WTC11 (cell line): Measurements from ENCODE around the gene GSX1. TPM values are rescaled to one million over a fixed set of nuclear protein-coding genes. Genes with fewer than 3 reads are reported as not detected.

Experiments used
- ATAC-seq: fragments of 200-7000 bp; cut with Tn5 transposase; 2 replicates; pipeline ENCODE4 v1.10.0; 2021; ENCODE audit warnings: mild to moderate bottlenecking, moderate library complexity
- CTCF ChIA-PET: fragments of 300-600 bp; sonication (Branson Sonifier 250); formaldehyde crosslinking; loops from one replicate; lab custom pipeline; 2021; ENCODE audit warnings: antibody characterized with exemption; lab: Charles Lee
- POLR2A ChIA-PET: fragments of 350-600 bp; sonication (Branson Sonifier 250); formaldehyde crosslinking; loops from one replicate; lab custom pipeline; 2021; ENCODE audit warnings: antibody characterized with exemption; lab: Charles Lee
- DNase-seq: peaks from one replicate; pipeline ENCODE4 v3.0.0; 2021; ENCODE audit warnings: low spot score
- H3K27ac Mint-ChIP-seq: 2 replicates; pipeline ENCODE4 v1.8.0; 2021; ENCODE audit warnings: mixed read lengths
- H3K27me3 Mint-ChIP-seq: 2 replicates; pipeline ENCODE4 v1.8.0; 2021; ENCODE audit warnings: low read depth, mild to moderate bottlenecking, moderate library complexity, mixed read lengths
- H3K36me3 Mint-ChIP-seq: 2 replicates; pipeline ENCODE4 v1.8.0; 2021; ENCODE audit warnings: mixed read lengths
- H3K4me1 Mint-ChIP-seq: 2 replicates; pipeline ENCODE4 v1.8.0; 2022; ENCODE audit warnings: mixed read lengths
- H3K4me3 Mint-ChIP-seq: 2 replicates; pipeline ENCODE4 v1.8.0; 2021; ENCODE audit warnings: mild to moderate bottlenecking, moderate library complexity, mixed read lengths
- H3K9me3 Mint-ChIP-seq: 2 replicates; pipeline ENCODE4 v1.8.0; 2021; ENCODE audit warnings: mixed read lengths
- ARID4B ChIP-seq: sonication (generic); formaldehyde crosslinking; IDR thresholded peaks from 2 replicates; pipeline ENCODE4 v1.8.0; 2023; ENCODE audit warnings: missing genetic modification reagents, mild to moderate bottlenecking, borderline replicate concordance
- ATF3 ChIP-seq: sonication (generic); formaldehyde crosslinking; conservative IDR thresholded peaks from 2 replicates; pipeline ENCODE4 v1.8.1; 2022; ENCODE audit warnings: mild to moderate bottlenecking, missing genetic modification reagents
- CDX4 ChIP-seq: fragments of 250-450 bp; sonication (Bioruptor Pico); IDR thresholded peaks from 2 replicates; pipeline ENCODE4 v1.9.0; 2021; ENCODE audit warnings: moderate library complexity, mild to moderate bottlenecking, inconsistent platforms, borderline replicate concordance
- E2F4 ChIP-seq: sonication (generic); formaldehyde crosslinking; IDR thresholded peaks from 2 replicates; pipeline ENCODE4 v1.8.1; 2022; ENCODE audit warnings: low read depth, mild to moderate bottlenecking, moderate library complexity, missing genetic modification reagents, borderline replicate concordance
- ETV6 ChIP-seq: sonication (generic); formaldehyde crosslinking; IDR thresholded peaks from 2 replicates; pipeline ENCODE4 v1.8.1; 2022; ENCODE audit warnings: mild to moderate bottlenecking, missing genetic modification reagents
- FOXP1 ChIP-seq: sonication (generic); formaldehyde crosslinking; IDR thresholded peaks from 2 replicates; pipeline ENCODE4 v1.8.0; 2022; ENCODE audit warnings: missing genetic modification reagents, mild to moderate bottlenecking, moderate library complexity, borderline replicate concordance
- GRHL2 ChIP-seq: fragments of 250-450 bp; sonication (Bioruptor Pico); IDR thresholded peaks from 2 replicates; pipeline ENCODE4 v1.8.0; 2022; ENCODE audit warnings: mild to moderate bottlenecking, moderate library complexity; ENCODE audit not compliant: insufficient replicate concordance, severe bottlenecking
- GTF2I ChIP-seq: fragments of 250-450 bp; sonication (Bioruptor Pico); conservative IDR thresholded peaks from 2 replicates; pipeline ENCODE4 v1.4.0; 2021; ENCODE audit warnings: mild to moderate bottlenecking
- MLX ChIP-seq: sonication (generic); formaldehyde crosslinking; IDR thresholded peaks from 2 replicates; pipeline ENCODE4 v1.8.1; 2023; ENCODE audit warnings: mild to moderate bottlenecking, missing genetic modification reagents, moderate library complexity
- OVOL2 ChIP-seq: fragments of 250-450 bp; sonication (Bioruptor Pico); IDR thresholded peaks from 2 replicates; pipeline ENCODE4 v1.9.0; 2021; ENCODE audit warnings: mild to moderate bottlenecking, borderline replicate concordance
- USF1 ChIP-seq: sonication (generic); formaldehyde crosslinking; IDR thresholded peaks from 2 replicates; pipeline ENCODE4 v1.8.0; 2022; ENCODE audit warnings: mild to moderate bottlenecking, missing genetic modification reagents
- ZMAT4 ChIP-seq: fragments of 250-450 bp; sonication (Bioruptor Pico); IDR thresholded peaks from 2 replicates; pipeline ENCODE4 v1.9.0; 2021; ENCODE audit warnings: mild to moderate bottlenecking
- ZNF138 ChIP-seq: sonication (generic); formaldehyde crosslinking; conservative IDR thresholded peaks from 2 replicates; pipeline ENCODE4 v1.8.1; 2022; ENCODE audit warnings: mild to moderate bottlenecking, moderate library complexity, missing genetic modification reagents
- ZNF219 ChIP-seq: sonication (generic); formaldehyde crosslinking; IDR thresholded peaks from 2 replicates; pipeline ENCODE4 v1.8.0; 2023; ENCODE audit warnings: missing genetic modification reagents, mild to moderate bottlenecking, borderline replicate concordance
- ZNF232 ChIP-seq: sonication (generic); formaldehyde crosslinking; IDR thresholded peaks from 2 replicates; pipeline ENCODE4 v1.8.0; 2022; ENCODE audit warnings: mild to moderate bottlenecking, missing genetic modification reagents
- ZNF317 ChIP-seq: sonication (generic); formaldehyde crosslinking; IDR thresholded peaks from 2 replicates; pipeline ENCODE4 v1.8.1; 2023; ENCODE audit warnings: low read depth, mild to moderate bottlenecking, moderate library complexity, missing genetic modification reagents, borderline replicate concordance
- total RNA-seq: library from RNA; stranded (reverse); gene quantifications from 3 replicates; pipeline ENCODE4 v1.2.3, GENCODE V29; 2021

Gene GSX1
- total RNA-seq, 1 experiment from 2014 or later, result not detected

- TF ChIP-seq MLX (no peak), ZNF138 (no peak), ETV6 (no peak), ZNF232 (no peak), ARID4B (CRISPR knock-in tag) (no peak), OVOL2 (CRISPR knock-in tag) (no peak), ATF3 (CRISPR knock-in tag) (no peak), USF1 (CRISPR knock-in tag) (no peak), ZMAT4 (CRISPR knock-in tag) (no peak)
Measured at GRCh38 chr13:27765650-27766049, 26.6 kb upstream of the GSX1 start (continued).

- H3K36me3 Mint-ChIP-seq, result no peaks in the 10 kb centered on the region
- peaks cover 9% of the 10 kb centered on the region for H3K4me1 Mint-ChIP-seq
- DNase-seq, result peak; percentile 56
- ChIA-PET CTCF (interaction anchor here (0.6 to 8.7 kb wide), 19 partner anchors 8 to 213 kb away, joined by 3 to 112 read pairs (median 4); no protein-coding TSS in a partner anchor), POLR2A (interaction anchor here (0.6 kb wide), 1 partner anchor 284 kb away, joined by 3 read pairs; no protein-coding TSS in a partner anchor)
- H3K27ac Mint-ChIP-seq, result no peak overlapping the region
- TF ChIP-seq CDX4 (CRISPR knock-in tag), result no peak
- no peak for TF ChIP-seq ZNF317 (CRISPR knock-in tag)
- no peak for TF ChIP-seq FOXP1 (CRISPR knock-in tag)
- peak; percentile 16; the same call in 1 of the 2 replicates for TF ChIP-seq GTF2I (CRISPR knock-in tag)
- no peak for TF ChIP-seq ARID4B (CRISPR knock-in tag)
- no peak for TF ChIP-seq GRHL2
- no peak for TF ChIP-seq ZNF219
- TF ChIP-seq E2F4 (CRISPR knock-in tag), result no peak
- H3K4me3 Mint-ChIP-seq, result no peak overlapping the region
- H3K27me3 Mint-ChIP-seq, result peaks cover 45% of the 10 kb centered on the region
- peak; percentile 89 for ATAC-seq
- H3K9me3 Mint-ChIP-seq, result no peaks in the 10 kb centered on the region
Measured at GRCh38 chr13:27770809-27771208, 21.5 kb upstream of the GSX1 start.
